Glutamatergic neuron (in vitro differentiated cells): ENCODE data around the gene SIPA1. TPM values are rescaled to one million over a fixed set of nuclear protein-coding genes. Genes with fewer than 3 reads are reported as not detected.
A peak's percentile ranks its signal among the peaks of the same experiment; 100 is the strongest.

ENCODE experiments used
- DNase-seq: peaks from one replicate; pipeline ENCODE4 v3.0.0; 2022
- H3K27ac Mint-ChIP-seq: one replicate; pipeline ENCODE4 v1.8.0; 2020; ENCODE audit warnings: mild to moderate bottlenecking, mixed read lengths, inconsistent platforms; ENCODE audit not compliant: unreplicated experiment
- H3K27me3 Mint-ChIP-seq: one replicate; pipeline ENCODE4 v1.8.0; 2020; ENCODE audit warnings: mild to moderate bottlenecking, moderate library complexity, mixed read lengths, inconsistent platforms; ENCODE audit not compliant: unreplicated experiment
- H3K36me3 Mint-ChIP-seq: one replicate; pipeline ENCODE4 v1.8.0; 2020; ENCODE audit warnings: mild to moderate bottlenecking, mixed read lengths, inconsistent platforms; ENCODE audit not compliant: unreplicated experiment
- H3K4me1 Mint-ChIP-seq: one replicate; pipeline ENCODE4 v1.8.0; 2020; ENCODE audit warnings: mild to moderate bottlenecking, low read depth, mixed read lengths, inconsistent platforms; ENCODE audit not compliant: unreplicated experiment
- H3K4me3 Mint-ChIP-seq: one replicate; pipeline ENCODE4 v1.8.0; 2020; ENCODE audit warnings: mild to moderate bottlenecking, mixed read lengths, inconsistent platforms; ENCODE audit not compliant: unreplicated experiment
- H3K9me3 Mint-ChIP-seq: one replicate; pipeline ENCODE4 v1.8.0; 2020; ENCODE audit warnings: mild to moderate bottlenecking, moderate library complexity, mixed read lengths, inconsistent platforms; ENCODE audit not compliant: unreplicated experiment
- total RNA-seq: library from RNA; stranded (reverse); fragmentation: NEBNext Ultra II Directional; extraction: Animal tissue kit (Norgen Biotek cat#: 25700); gene quantifications from one replicate; pipeline ENCODE4 v1.2.1, GENCODE V29; 2021; ENCODE audit not compliant: unreplicated experiment
- TF ChIP-seq, protein P1 (sequence below): fragments of 200-600 bp; sonication (generic); IDR thresholded peaks from one replicate; pipeline ENCODE4 v1.5.0; 2021; ENCODE audit not compliant: partially characterized antibody, unreplicated experiment

The SIPA1 gene
- total RNA-seq, 1 donor from 2014 or later = 21.4 TPM

DNA sequence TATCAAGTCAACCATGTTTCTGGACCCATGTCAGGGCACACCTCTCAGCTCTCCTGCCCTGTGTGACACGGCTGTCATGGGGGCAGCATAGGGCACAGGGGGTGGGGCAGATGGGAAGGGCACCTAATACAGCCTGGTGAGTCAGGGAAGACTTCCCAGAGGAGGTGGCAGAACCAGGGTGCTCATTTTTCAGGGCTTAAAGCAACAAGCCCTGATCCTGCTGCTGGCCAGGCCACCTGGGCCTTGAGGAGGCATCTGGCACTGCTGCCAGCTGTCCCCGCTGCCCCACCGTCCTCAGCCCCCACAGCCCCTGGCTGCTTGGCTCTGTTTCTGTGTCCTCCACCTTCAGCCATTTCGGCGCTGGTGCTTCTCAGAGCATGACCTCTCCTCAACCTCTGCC, 28.2 kb upstream of the SIPA1 start:
- H3K9me3 Mint-ChIP-seq = peaks cover 7% of the 10 kb centered on the region
- peaks cover 23% of the 10 kb centered on the region for H3K4me1 Mint-ChIP-seq
- H3K36me3 Mint-ChIP-seq = no peaks in the 10 kb centered on the region
- TF ChIP-seq, protein P1, sequence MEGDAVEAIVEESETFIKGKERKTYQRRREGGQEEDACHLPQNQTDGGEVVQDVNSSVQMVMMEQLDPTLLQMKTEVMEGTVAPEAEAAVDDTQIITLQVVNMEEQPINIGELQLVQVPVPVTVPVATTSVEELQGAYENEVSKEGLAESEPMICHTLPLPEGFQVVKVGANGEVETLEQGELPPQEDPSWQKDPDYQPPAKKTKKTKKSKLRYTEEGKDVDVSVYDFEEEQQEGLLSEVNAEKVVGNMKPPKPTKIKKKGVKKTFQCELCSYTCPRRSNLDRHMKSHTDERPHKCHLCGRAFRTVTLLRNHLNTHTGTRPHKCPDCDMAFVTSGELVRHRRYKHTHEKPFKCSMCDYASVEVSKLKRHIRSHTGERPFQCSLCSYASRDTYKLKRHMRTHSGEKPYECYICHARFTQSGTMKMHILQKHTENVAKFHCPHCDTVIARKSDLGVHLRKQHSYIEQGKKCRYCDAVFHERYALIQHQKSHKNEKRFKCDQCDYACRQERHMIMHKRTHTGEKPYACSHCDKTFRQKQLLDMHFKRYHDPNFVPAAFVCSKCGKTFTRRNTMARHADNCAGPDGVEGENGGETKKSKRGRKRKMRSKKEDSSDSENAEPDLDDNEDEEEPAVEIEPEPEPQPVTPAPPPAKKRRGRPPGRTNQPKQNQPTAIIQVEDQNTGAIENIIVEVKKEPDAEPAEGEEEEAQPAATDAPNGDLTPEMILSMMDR = no peak
- H3K27ac Mint-ChIP-seq = peak overlapping the region; percentile 76
- peaks cover 8% of the 10 kb centered on the region for H3K27me3 Mint-ChIP-seq
- DNase-seq = no peak
- peak overlapping the region; percentile 64 for H3K4me3 Mint-ChIP-seq

DNA sequence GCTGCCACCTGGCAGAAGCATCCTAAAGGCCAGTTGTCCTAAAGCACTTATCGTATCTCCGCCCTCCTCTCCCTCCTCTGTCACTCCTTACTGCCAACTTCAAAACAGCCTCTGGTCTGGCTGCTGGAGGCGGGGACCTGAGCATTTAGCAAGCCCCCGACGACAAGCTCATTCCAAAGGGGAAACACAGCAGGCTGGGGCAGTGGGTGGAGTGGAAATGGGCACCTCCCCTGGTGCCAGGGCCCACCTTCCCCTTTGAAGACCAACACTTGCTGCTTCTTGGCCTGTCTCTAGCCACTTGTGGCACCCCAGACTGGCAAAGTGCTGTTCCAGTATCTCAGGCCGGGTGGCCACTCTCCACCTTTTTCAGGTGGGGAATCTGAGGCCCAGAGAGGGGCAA, 27.5 kb upstream of the SIPA1 start:
- Mint-ChIP-seq H3K27ac (no peak overlapping the region), H3K9me3 (peaks cover 12% of the 10 kb centered on the region), H3K36me3 (no peaks in the 10 kb centered on the region), H3K27me3 (peaks cover 9% of the 10 kb centered on the region), H3K4me1 (peaks cover 23% of the 10 kb centered on the region), H3K4me3 (peak overlapping the region; percentile 64)
- TF ChIP-seq, protein P1 = no peak
- DNase-seq = no peak

DNA sequence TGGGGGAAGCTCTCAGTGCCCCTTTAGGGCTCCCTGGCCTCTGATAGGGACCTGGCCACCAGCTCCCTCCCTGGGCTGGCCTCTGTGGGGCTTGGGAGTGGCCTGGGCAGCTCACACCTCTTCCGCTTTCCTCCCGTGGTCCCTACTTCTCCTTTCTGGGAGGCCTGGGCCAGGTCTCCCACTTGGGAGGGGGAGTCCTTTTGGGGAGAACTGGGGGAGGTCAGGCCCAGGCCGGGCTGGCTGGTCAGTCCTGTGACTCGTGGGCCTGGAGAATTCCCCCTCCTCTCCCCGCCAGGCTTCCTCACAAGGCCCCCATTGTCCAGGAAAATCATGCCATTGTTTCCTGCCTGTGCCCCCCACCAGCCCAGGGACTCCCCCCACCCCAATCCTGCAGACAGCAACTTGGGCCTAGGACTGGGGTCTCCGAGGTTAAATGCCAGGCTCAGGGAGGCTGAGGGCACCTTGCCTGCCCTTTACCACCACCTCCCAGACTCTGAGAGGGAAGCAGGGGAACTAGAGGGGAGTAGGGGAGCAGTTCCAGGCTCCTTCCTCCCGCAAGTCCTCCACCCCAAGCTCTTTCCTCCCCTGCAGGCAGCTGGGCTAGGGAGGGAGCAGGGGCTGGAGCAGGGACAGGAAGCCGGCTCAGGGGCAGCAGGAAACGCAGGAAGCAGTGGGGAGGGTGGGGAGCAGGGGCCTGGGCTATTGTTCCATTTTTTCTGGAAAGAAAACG, 26.7 kb upstream of the SIPA1 start:
- Mint-ChIP-seq H3K27me3 (peaks cover 11% of the 10 kb centered on the region), H3K4me3 (peak overlapping the region; percentile 18), H3K36me3 (no peaks in the 10 kb centered on the region), H3K27ac (no peak overlapping the region), H3K4me1 (peaks cover 19% of the 10 kb centered on the region), H3K9me3 (peaks cover 14% of the 10 kb centered on the region)
- no peak for DNase-seq
- TF ChIP-seq, protein P1 = no peak

DNA sequence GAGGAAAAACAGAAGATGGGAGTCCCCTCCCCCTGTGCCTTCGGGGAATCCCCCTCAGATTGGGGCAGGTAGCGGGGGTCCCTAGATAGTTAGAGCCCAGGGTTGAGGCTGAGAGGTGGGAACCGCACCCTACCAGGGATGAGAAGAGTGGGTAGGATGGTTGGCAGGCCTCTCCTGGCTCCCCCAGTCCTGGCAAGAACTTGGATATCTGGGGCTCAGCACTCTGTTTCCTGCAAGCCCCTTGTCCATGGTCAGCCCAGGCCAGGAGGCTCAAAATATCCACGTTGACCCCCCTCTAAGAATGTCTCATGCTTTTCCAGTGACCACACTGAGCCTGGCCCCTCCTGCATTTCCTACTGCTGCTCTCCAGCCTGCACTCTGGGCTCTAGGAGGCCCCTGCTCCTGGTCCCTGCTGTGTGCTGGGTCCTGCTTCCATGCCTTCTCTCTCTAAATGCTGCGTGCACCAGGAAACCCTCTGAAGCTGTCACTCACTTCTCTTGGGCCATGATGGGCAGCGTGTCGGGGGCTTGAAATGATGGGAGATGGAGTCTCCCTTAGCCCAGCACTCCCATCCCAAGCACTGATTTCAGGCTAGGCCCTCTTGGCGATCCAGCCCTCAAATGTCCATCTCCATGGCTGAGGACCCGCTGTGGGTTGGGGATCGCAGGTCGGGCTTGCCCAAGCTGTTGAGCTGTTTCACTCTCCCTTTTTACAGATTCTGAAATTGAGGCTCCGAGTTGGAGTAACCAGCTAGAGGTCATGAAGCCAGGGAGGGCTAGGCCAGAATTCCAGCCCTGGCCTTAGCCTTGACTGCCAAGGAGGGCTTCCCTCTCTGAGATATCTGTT, 25.9 kb upstream of the SIPA1 start:
- Mint-ChIP-seq H3K27me3 (peaks cover 19% of the 10 kb centered on the region), H3K36me3 (no peaks in the 10 kb centered on the region), H3K9me3 (peaks cover 21% of the 10 kb centered on the region), H3K4me1 (peaks cover 18% of the 10 kb centered on the region), H3K4me3 (peak overlapping the region; percentile 89), H3K27ac (peak overlapping the region; percentile 1)
- no peak for DNase-seq
- TF ChIP-seq, protein P1 = no peak

DNA sequence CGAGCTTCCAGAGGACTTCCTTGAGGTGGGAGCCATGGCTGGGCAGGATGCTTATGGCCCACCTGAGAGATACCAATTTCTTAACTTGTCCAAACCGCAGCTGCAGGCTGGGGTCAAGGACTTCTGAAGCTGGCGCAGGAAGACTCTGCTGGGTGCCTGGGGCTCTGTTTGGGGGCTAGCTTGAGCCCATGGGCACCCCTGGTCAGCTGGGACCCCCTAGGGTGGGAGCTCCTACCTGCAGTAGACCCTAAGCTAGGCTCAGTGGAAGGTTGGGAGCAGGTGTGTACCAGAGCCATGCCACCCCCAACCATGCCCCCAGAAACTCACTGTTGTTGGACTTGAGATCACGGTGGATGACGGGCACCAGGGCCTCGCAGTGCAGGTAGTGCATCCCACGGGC, 25.2 kb upstream of the SIPA1 start:
- Mint-ChIP-seq H3K27me3 (peaks cover 19% of the 10 kb centered on the region), H3K4me3 (peak overlapping the region; percentile 89), H3K36me3 (no peaks in the 10 kb centered on the region), H3K4me1 (peaks cover 18% of the 10 kb centered on the region), H3K27ac (no peak overlapping the region), H3K9me3 (peaks cover 21% of the 10 kb centered on the region)
- TF ChIP-seq, protein P1 = no peak
- DNase-seq = no peak
